ENCODE data around the gene ODF2L.
A peak's percentile ranks its signal among the peaks of the same experiment; 100 is the strongest.

ODF2L gene, protein sequence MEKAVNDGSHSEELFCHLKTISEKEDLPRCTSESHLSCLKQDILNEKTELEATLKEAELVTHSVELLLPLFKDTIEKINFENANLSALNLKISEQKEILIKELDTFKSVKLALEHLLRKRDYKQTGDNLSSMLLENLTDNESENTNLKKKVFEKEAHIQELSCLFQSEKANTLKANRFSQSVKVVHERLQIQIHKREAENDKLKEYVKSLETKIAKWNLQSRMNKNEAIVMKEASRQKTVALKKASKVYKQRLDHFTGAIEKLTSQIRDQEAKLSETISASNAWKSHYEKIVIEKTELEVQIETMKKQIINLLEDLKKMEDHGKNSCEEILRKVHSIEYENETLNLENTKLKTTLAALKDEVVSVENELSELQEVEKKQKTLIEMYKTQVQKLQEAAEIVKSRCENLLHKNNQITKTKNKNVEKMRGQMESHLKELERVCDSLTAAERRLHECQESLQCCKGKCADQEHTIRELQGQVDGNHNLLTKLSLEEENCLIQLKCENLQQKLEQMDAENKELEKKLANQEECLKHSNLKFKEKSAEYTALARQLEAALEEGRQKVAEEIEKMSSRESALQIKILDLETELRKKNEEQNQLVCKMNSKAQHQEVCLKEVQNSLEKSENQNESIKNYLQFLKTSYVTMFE

GRCh38 chr1:86395751-86396497 lies at the start of gene ODF2L:
ODF2L (minus strand) TSS chr1:86396323; CDS start chr1:86387027, 9,296 bp downstream.
- peak; percentile 71 for DNase-seq

DNA sequence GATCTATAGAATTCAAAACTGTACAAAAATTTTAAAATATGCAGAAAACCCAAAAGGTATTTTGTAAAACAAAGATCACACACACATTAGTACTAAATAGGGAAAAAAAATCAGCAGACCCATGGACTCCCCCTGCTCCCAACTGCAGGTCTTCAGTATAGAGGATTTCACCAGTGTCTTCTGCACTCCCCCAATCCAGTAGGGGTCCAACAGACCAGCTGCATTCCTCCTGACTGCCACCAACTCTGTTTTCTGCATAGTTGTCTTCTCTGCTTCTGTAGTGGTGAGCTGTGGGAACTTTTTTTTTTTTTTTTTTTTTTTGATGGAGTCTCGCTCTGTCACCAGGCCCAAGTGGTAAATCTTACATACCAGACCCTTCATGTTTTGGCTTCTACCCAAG lies 49.8 kb upstream of the ODF2L start:
- no peak for DNase-seq

- DNase-seq: no peak
Observed at GRCh38 chr1:86441997-86442396, 45.9 kb upstream of the ODF2L start.

DNA sequence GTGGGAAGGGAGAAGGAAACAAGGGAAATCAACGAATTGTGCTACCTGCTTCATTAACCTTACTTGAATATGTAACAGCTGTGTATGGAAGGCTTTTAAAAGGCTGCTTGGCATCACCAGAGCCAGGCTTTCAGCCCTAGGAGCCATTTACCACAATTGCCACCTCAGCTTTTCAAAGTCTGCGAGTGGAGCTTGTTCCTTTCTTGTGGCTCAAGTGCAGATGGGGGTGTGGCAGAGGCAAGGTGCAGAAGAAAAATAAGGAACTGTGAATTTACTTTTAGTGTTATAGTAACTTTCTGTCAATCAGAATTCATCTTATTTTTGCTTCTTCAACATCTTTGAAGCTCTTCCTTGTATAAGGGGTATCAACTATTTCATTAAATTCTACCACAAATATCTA lies 45.5 kb upstream of the ODF2L start:
- DNase-seq: no peak

DNA sequence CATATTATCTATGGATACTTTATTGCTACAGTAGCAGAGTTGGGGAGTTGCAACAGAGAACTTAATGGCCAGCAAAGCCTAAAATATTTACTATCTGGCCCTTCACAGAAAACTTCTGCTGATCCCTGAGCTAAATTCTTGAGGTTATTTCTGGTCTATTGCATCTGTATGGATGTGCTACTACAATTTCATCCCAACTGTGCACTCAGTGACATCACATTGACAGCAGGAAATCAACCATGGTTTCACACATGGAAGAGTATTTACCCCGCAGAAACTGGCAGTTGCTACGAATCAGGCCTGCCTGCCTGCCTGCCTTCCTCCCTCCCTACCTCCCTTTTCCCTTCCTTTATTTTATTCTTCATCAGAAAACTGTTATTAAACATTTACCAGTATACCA lies 39.9 kb upstream of the ODF2L start:
- no peak for DNase-seq

GRCh38 chr1:86435327-86435726 lies 39.2 kb upstream of the ODF2L start:
- DNase-seq: no peak

GRCh38 chr1:86434059-86434458 lies 37.9 kb upstream of the ODF2L start:
- no peak for DNase-seq

GRCh38 chr1:86430376-86430775 lies 34.3 kb upstream of the ODF2L start:
- DNase-seq: no peak

DNA sequence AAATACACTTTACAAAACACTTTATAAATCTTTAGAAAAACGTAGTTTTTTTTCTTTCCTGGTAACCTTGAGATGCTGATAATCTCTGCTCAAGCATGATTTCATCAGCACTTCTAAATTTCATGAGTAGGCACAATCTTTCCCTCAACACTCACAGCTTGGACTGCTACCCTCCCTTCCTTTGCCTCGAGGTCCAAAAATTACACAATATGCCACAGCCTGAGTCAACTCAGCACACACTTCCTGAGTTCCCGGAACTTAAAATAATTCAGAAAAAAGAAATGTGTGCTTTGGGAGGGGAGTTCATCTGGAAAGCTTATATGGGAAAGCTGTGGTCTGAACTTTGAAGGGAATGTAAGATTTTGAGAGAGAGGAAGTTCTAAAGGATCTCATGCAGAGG lies 33.7 kb upstream of the ODF2L start:
- DNase-seq: no peak

DNA sequence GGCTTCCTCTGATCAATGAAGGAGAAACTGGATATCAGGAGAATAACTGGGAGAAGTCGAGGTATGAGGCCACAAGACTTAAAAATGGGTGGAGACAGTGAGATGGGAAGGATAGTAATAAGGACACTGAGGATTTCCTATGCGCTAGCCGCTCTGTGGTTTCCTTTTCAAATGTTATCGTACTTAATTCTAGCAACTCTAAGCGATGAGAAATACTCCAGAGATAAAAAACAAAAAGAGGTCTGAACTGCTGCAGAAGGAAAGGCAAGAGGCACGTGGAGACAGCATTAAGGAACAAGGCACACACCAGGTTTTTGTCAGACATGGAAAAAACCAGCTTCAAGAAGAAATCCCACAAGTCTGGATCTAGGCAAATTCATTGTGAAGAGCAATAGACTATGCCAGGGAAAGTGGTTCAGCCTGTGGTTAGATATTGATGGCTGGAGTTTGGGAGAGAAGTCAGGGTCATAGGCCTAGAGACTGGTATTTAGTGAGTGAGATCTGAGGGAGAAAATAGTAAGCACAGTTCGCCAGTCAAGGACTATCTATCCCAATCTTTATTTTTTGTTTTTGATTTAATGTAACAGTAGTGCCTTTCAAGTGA lies 33.1 kb upstream of the ODF2L start:
- DNase-seq: no peak

DNA sequence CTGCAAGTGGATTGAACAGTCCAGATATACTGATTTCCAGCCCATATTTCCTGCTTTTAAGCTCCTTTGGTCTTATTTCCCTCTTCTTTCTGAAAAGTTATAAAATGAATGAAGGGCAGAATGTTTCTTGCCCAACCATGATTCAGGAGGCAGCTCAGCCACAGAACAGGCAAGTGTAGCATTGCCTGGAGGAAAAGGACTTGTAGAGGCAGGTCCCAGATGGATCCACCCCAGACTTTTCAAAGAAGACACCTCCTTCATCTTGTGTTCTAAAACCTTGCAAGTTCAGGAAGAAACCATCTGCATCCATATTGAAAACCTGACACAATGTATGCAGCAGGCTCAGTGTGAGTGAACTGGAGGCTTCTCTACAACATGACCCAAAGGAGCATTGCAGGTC lies 27.8 kb upstream of the ODF2L start, which contains the start of gene CLCA2:
TSS of gene CLCA2 (plus strand) at position 299 of the 400 bp plus-strand sequence. CDS start at position 376, 77 bp downstream.
- no peak for DNase-seq

DNA sequence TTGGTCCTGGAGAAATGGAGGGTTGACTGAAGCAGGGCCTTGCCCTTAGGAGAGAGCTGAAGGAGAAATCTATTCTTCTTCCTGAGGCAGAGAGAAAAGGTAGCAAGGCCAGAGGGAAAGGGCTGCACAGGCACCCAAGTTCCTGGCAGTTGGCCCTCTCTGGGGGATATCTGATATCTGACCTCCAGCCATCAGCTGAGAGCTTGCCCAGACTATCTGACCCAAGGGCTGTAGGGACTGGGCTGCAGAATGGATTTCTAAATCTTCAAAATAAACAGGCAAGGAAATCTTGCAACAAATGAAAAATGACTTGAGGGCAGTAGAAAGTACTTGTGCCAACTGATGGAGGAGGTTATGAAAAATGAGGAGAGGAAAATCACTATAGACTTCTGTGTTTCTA lies 27.4 kb upstream of the ODF2L start:
- no peak for DNase-seq

DNA sequence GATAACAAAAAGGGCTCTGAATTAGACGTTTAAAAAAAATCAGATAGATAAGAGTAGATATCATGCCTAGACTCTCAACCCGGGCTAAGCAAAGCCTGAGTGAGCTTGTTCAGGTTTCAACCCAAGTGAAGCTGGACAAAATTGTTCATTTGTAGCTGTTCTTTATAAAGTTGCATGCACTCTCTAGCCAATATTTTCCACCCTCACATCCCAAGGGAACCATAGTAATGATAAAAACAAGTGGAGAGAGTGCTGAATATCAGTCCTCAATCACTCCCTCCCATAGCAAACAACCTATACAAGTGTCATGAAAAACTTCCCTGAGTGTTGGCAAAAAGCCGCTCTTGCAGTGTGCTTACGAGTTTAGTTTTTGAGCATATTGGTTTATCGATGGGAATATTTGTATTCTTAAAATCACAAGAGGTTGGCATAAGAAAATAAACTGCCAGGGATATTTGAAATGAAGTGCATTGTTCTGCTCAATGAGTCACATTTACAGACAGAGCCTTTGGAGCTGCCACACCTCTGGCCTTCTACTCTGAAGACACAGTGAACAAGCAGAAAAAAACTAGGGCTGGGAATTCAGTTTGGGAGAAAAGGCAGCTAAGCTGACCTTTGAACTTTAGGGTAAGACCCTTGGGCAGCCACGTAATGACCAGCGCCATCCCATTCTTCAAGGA lies 25.6 kb upstream of the ODF2L start:
- no peak for DNase-seq

- no peak for DNase-seq
Observed at GRCh38 chr1:86419277-86419903, 23.3 kb upstream of the ODF2L start.

- DNase-seq: peak; percentile 32
Observed at GRCh38 chr1:86416343-86416742, 20.2 kb upstream of the ODF2L start.

GRCh38 chr1:86410879-86411278 lies 14.8 kb upstream of the ODF2L start:
- DNase-seq: no peak

DNA sequence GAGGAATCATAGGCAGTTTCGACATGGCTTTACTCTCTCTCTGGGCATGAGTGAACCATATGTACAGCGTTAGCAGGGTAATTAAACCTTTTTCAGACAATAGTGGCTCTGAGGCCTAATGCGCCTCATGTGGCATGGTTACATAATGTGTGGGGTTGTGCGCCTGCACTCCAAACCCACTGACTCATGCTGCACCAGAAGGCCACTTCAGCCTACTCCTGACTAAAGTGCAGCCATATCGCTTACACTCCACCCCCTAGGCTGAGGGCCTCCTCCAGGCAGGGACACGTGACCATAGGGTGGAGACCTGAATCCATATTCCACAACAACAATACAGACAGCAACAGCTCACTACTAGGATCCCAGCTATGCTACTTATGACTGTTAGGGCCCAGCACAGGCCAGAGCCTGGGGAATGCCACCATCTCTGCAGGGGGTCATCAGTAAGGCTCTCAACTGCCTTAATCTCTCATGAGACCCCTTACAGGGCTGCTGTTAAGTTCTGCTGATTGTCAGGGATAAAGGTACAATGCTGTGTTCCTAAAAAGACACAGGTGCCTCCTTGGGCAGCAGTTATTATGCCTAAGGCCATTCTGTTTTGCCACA lies 13.4 kb upstream of the ODF2L start:
- DNase-seq: no peak

- no peak for DNase-seq
Observed at GRCh38 chr1:86396498-86396890, 371 bp upstream of the ODF2L start.

- DNase-seq: no peak
Observed at GRCh38 chr1:86394416-86394815, 1.7 kb downstream of the ODF2L start.

GRCh38 chr1:86389307-86389706 lies 6.8 kb downstream of the ODF2L start:
- no peak for DNase-seq

GRCh38 chr1:86388777-86389176 lies 7.3 kb downstream of the ODF2L start:
- DNase-seq: no peak

Measured in NCI-H1417 treated with DMSO at 0.1 percent for 48 hours (cell line).